ENCODE data around the gene RAG1.
A peak's percentile ranks its signal among the peaks of the same experiment; 100 is the strongest.
"Not testable (repeated sequence)": the region's sequence is repeated elsewhere in the genome, so short reads cannot be mapped to it uniquely, and the experiment has no call there.

The RAG1 gene

GRCh38 chr11:36567694-36568093 is at the start of gene RAG1:
Gene RAG1 (plus strand): TSS chr11:36568007. CDS start chr11:36573305, 5,298 bp downstream.
- TF ChIP-seq CTCF (IDR thresholded peaks at IDR 0.05; ENCODE audit: extremely low read depth, insufficient read depth, missing control alignments), result no peak
- in situ Hi-C loops (cut with MboI; ENCODE audit: low pct_unique_long_range_greater_than_20kb, low sequenced_read_pairs, unreplicated experiment), result loop anchor here (10.0 kb wide), 1 partner anchor 177 kb away; no protein-coding TSS in a partner anchor
- DNase-seq (ENCODE audit: low spot score), result no peak

DNA sequence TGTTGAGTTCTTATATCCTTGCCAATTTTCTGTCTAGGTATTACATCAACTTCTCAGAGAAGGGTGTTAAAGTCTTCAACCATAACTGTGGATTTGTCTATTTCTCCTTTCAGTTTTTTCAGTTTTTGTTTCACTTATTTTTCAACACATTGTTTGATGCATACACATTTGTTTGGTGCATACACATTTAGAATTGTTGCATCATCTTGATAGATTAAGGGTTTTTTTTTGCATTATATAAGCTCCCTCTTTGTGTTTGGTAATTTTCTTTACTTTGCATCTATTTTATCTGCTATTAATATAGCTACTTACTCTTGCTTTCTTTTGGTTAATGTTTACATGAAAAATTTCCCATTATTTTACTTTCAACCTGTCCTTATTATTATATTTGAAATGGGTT is 37.0 kb upstream of the RAG1 start:
- no peak for TF ChIP-seq CTCF (IDR thresholded peaks at IDR 0.05; ENCODE audit: extremely low read depth, insufficient read depth, missing control alignments)
- no peak for DNase-seq (ENCODE audit: low spot score)
- in situ Hi-C loops (cut with MboI; ENCODE audit: low pct_unique_long_range_greater_than_20kb, low sequenced_read_pairs, unreplicated experiment), result no loop called here

DNA sequence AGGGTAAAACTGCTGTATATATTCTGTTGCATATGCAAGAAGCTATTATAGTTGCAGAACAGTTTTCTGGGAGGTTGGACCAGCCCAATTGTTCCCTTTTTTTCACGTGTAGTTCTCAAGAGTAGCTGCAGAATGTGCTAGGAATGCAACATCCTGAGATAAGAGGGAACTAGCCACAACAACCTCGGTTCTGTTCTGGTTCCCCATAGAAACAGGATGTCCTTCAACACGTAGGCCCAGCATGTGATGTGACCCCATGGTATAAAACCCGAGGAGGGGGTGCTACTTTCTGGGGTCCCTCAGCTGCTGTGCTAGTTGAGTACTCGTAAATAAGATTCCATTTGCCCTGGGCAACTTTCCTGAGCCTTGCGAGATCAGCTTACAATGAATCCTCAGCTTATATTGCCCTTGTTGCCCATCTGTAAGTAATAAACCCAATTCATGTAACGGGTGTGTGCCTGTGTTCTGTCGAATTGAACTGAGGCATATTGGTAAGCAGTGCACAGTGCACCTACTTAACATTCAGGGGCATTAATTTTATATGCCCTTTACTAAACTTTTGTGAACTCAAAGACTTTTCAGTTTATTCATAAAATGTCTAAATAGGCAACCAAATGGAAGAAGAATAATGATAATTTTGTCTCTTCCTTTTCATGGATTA is 34.7 kb upstream of the RAG1 start:
- in situ Hi-C loops (cut with MboI; ENCODE audit: low pct_unique_long_range_greater_than_20kb, low sequenced_read_pairs, unreplicated experiment), result no loop called here
- TF ChIP-seq CTCF (IDR thresholded peaks at IDR 0.05; ENCODE audit: extremely low read depth, insufficient read depth, missing control alignments), result no peak
- DNase-seq (ENCODE audit: low spot score), result no peak

DNA sequence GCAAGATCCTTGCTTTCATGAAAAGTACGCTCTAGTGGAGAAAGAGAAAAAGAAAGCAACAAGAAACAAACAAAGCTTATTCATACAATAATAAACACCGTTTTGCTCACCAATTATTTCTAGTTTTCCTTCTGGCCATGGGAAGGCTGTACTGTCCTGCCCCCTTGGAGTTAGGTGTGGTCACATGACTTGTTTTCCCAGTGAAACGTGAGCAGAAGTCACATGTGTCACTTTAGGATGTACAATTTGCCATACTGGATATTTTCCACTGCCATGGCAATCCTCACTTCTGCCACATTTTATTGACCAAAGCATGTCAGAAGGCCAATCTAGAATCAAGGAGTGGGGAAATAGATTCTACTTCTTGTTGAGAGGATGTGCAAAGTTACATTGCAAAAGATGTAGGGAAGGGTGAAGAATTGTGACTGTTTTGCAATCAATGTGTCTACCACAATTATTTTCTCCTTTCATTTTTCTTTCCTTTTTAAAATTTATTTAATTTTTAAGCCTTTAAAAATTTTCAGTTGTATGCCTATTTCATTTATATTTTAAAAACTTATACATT is 33.4 kb upstream of the RAG1 start:
- in situ Hi-C loops (cut with MboI; ENCODE audit: low pct_unique_long_range_greater_than_20kb, low sequenced_read_pairs, unreplicated experiment), result no loop called here
- DNase-seq (ENCODE audit: low spot score), result no peak
- no peak for TF ChIP-seq CTCF (IDR thresholded peaks at IDR 0.05; ENCODE audit: extremely low read depth, insufficient read depth, missing control alignments)

- in situ Hi-C loops (cut with MboI; ENCODE audit: low pct_unique_long_range_greater_than_20kb, low sequenced_read_pairs, unreplicated experiment), result no loop called here
- TF ChIP-seq CTCF (IDR thresholded peaks at IDR 0.05; ENCODE audit: extremely low read depth, insufficient read depth, missing control alignments), result peak; percentile 56
- DNase-seq (ENCODE audit: low spot score), result peak; percentile 66
Observed at GRCh38 chr11:36540998-36541397, 26.8 kb upstream of the RAG1 start.

DNA sequence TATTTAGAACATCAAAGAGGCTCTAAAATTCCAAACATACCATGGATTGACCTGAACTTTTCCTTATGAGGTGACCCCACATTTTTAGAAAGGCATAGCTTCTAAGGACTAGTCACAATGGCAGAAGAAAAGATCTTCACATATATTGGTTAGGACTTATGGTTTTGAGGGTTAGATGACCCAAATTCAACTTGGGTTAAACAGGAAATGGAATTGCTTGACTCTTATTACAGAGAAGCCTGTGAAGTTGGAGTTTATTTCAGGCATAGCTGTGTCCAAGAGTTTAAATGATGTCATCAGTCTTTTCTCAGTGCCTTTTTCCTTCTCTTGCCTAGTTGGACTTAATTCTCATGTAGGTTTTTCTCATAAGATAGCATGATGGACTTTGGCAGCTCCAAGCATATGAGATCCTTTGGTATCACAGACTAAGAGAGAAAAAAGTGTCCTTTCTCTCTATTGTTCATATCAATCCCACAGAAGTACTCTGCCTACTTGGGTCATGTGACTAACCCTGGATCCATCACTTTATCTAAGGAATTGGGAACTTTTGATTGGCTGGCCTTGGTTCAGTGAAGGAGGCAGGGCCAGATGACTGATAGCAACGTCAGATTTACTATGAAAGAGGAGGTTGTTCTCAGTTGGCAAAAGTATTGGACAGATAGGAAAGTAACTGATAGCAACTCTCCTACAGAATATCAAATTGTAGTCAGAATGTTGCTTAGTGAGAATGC is 17.3 kb upstream of the RAG1 start:
- in situ Hi-C loops (cut with MboI; ENCODE audit: low pct_unique_long_range_greater_than_20kb, low sequenced_read_pairs, unreplicated experiment), result no loop called here
- no peak for DNase-seq (ENCODE audit: low spot score)
- TF ChIP-seq CTCF (IDR thresholded peaks at IDR 0.05; ENCODE audit: extremely low read depth, insufficient read depth, missing control alignments), result no peak

GRCh38 chr11:36557390-36557789 is 10.4 kb upstream of the RAG1 start:
- in situ Hi-C loops (cut with MboI; ENCODE audit: low pct_unique_long_range_greater_than_20kb, low sequenced_read_pairs, unreplicated experiment); DNase-seq (ENCODE audit: low spot score): not testable (repeated sequence)

Data from GM13977 (cell line).